Measurements from ENCODE around the gene ITPR2.
"Not testable (repeated sequence)": the region's sequence is repeated elsewhere in the genome, so short reads cannot be mapped to it uniquely, and the experiment has no call there.

ITPR2 gene

DNA sequence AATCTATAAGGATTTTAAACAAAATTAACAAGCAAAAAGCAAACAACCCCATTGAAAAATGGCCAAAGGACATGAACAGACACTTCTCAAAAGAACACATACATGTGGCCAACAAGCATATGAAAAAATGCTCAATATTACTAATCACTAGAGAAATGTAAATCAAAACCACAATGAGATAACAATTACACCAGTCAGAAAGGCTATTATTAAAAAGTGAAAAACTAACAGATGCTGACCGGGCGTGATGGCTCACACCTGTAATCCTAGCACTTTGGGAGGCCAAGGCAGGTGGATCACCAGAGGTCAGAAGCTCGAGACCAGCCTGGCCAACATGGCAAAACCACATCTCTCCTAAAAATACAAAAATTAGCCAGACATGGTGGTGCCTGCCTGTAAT, 315.7 kb downstream of the ITPR2 start:
- DNase-seq (ENCODE audit: low read depth in 2 of 2) = not testable (repeated sequence)

GRCh38 chr12:26514364-26514763, 318.6 kb downstream of the ITPR2 start:
- DNase-seq (ENCODE audit: low read depth in 2 of 2) = no peak

DNA sequence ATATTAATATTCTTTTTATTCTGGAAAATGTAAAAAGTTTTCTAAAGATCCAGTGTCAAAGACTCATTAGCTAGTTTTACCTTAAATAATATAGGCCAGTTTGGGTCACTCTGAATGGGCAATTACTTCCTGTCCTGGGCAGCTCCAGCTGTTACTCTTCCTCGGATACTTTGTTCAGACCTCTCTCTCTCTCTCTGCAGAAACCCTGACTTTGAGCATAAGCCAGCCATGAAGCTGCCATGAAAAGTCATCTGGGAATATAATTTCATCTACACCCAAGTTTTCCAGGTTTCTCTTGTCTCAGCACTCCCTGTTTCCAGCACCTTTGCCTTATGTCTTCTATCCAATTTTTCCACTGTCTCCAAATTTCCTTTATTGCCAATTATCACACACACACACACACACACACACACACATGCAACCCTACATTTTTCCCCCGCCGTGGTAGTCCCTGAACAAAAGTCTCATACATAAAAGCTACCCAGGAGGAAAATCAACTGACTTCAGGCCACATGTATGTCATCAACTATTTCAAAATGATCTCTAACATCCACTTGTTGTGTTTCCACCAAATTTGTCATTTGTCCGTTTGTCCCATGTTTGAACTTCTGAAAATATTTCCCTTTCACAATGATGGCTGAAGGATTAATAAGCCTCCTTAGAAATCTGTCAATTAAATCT, 319.5 kb downstream of the ITPR2 start:
- no peak for DNase-seq (ENCODE audit: low read depth in 2 of 2)

DNA sequence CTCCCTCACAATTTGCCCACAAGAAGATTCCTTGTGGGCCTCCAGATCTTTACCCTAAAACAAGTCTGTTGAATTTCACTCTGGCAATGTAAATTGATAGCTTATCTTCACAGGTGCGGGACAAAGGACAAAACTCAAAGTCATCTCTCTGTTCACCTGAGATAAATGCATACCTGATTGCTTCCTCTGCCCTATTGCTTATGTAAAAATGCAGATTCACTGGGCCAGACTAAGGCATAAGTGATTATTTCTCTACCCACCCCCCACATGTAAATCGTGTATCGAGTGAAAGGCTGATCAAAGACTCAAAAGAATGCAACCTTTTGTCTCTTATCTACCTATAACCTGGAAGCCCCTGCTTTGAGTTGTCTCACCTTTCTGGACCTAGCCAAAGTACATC, 320.8 kb downstream of the ITPR2 start:
- no peak for DNase-seq (ENCODE audit: low read depth in 2 of 2)

DNA sequence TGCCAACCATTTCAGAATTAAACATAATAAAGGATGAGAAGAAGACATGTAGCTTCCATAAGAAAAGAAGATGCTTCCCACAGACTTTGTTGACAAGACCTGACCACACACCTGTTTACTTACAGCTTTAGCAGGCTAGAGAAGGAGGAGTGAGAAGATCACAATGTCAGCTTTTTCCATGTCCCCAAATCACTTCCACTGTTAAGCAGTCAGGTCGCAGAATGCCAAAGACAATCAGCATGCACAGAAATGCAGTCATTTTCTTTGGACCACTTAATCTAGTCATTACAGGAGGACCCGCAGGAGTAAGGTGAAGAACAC, 322.7 kb downstream of the ITPR2 start:
- no peak for DNase-seq (ENCODE audit: low read depth in 2 of 2)

GRCh38 chr12:26507613-26508012, 325.4 kb downstream of the ITPR2 start:
- DNase-seq (ENCODE audit: low read depth in 2 of 2) = no peak

GRCh38 chr12:26499979-26500640, 332.9 kb downstream of the ITPR2 start:
- no peak for DNase-seq (ENCODE audit: low read depth in 2 of 2)

GRCh38 chr12:26496170-26496569, 336.8 kb downstream of the ITPR2 start:
- DNase-seq (ENCODE audit: low read depth in 2 of 2) = no peak

- DNase-seq (ENCODE audit: low read depth in 2 of 2) = no peak
Measured at GRCh38 chr12:26493656-26494055, 339.3 kb downstream of the ITPR2 start.

GRCh38 chr12:26492406-26492805, 340.6 kb downstream of the ITPR2 start:
- no peak for DNase-seq (ENCODE audit: low read depth in 2 of 2)

DNA sequence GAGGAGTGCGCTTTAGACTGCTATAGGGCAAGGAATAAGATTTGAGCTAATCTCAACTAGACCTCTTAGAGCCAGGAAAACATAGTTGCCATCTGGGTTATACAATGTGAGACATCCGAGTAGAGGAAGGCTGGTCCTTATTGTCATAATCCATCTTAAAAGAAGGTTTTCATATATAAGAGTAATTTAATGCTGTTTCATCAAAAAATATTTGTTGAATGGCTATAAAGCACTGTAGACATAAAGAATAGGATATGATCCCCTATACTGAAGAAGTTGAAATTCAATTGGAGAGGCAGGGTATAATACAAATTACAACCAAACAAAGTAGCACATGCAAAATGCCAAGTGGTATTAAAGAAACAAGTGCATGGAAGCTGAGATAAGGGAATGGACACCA, 343.1 kb downstream of the ITPR2 start:
- no peak for DNase-seq (ENCODE audit: low read depth in 2 of 2)

DNA sequence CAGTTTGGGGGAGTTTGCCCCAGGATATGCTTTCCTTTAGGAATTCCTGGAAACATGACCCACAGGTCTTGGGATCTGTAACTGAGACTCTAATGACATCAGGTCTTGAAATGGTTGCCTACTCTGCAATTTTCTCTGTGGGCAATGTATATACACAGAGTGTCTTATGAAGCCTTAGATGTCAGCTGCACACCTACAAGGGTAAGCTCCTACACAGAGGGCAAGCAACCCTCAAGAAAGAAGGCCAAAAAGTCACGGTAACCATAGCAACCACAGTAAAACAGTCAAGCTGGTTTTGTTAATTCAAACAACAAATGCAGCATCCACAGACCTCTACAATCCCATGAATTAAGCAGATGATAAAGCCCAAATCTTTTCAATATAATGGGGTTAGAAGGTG, 344.6 kb downstream of the ITPR2 start:
- no peak for DNase-seq (ENCODE audit: low read depth in 2 of 2)

GRCh38 chr12:26473291-26473690, 359.7 kb downstream of the ITPR2 start:
- DNase-seq (ENCODE audit: low read depth in 2 of 2) = no peak

GRCh38 chr12:26471560-26471959, 361.4 kb downstream of the ITPR2 start:
- DNase-seq (ENCODE audit: low read depth in 2 of 2) = no peak

GRCh38 chr12:26469421-26470180, 363.4 kb downstream of the ITPR2 start:
- DNase-seq (ENCODE audit: low read depth in 2 of 2) = no peak

DNA sequence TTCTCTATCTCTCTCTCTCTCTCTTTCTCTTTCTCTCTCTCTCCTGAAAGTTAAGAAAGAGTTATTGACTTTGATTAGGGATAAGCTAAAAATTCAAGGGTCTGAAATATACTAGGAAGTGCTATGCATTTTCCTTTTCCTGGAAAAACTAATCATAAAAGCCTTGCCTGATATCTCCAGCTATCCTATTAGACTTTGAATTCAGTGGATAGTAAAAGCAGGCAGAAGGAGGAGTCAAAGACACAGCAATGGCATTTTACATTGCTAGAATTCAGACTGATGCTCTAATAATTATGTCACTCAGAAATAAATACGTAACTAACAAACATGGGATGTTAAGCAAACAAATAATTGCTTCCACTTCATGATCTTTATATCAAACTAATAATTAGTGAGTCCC, 365.6 kb downstream of the ITPR2 start:
- DNase-seq (ENCODE audit: low read depth in 2 of 2) = no peak

DNA sequence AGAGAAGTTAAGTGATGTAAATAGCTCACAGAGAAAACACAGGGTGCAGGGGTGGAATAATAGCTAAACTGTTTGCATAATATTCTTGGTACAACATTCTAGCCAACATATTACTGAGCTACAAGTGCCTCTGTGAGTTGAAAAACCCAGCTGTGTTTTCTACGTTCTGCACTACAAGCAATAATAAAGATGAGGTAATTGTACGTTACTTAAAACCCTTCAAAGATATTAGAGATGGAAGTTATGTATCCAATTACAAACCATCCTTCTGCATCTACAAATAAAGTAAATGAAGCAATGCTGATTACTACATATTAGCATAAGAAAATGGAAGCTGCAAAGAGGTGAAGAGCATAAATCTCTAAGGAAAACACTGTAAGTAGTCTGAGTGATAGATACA, 366.3 kb downstream of the ITPR2 start:
- DNase-seq (ENCODE audit: low read depth in 2 of 2) = no peak

- no peak for DNase-seq (ENCODE audit: low read depth in 2 of 2)
Measured at GRCh38 chr12:26465419-26466097, 367.4 kb downstream of the ITPR2 start.

DNA sequence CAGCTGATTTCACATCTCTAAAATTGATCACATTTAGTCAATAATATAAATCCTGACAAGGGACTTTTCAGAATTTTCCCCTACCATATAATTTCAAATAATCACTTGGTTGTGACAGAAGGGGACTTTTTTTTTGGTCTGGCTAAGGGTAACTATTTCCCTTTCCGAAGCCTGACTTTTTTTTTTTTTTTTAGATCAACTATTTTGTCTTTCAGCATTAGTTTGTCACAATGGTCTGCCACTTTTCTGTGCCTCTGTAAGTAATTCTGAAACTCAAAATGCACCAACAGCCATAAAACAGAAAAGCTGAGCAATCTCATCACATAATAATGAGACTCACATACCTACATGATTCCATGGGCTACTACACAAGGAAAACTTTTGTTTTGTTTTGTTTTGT, 371.2 kb downstream of the ITPR2 start:
- DNase-seq (ENCODE audit: low read depth in 2 of 2) = no peak

- DNase-seq (ENCODE audit: low read depth in 2 of 2) = no peak
Measured at GRCh38 chr12:26460361-26460760, 372.6 kb downstream of the ITPR2 start.

DNA sequence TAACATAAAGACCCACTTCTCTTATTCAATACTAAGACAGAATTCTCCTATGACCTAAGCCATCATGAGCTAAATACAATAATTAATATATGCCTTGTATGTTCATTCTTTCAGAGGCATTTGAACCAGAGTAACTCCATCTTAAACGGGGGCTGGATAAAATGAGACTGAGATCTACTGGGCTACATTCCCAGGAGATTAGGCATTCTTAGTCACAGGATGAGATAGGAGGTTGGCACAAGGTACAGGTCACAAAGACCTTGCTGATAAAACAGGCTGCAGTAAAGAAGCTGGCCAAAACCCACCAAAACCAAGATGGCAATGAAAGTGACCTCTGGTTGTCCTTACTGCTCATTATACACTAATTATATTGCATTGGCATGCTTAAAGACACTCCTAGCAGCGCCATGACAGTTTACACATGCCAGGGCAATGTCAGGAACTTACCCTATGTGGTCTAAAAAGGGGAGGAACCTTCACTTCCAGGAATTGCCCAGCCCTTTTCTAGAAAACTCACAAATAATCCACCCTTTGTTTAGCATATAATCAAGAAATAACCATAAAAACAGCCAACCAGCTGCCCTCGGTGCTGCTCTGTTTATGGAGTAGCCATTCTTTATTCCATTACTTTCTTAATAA, 376.9 kb downstream of the ITPR2 start:
- DNase-seq (ENCODE audit: low read depth in 2 of 2) = no peak

GRCh38 chr12:26453246-26453645, 379.7 kb downstream of the ITPR2 start:
- DNase-seq (ENCODE audit: low read depth in 2 of 2) = no peak

Measured in stimulated activated CD8-positive, alpha-beta memory T cell treated with anti-CD3 and anti-CD28 coated beads, Interleukin-7, amount 100 ng/mL, for 1 hour (primary cell).